Activated CD8-positive, alpha-beta memory T cell treated with anti-CD3 and anti-CD28 coated beads for 48 hours (primary cell): ENCODE results near the gene RPL29.
A peak's percentile ranks its signal among the peaks of the same experiment; 100 is the strongest.
"Not testable (repeated sequence)": the region's sequence is repeated elsewhere in the genome, so short reads cannot be mapped to it uniquely, and the experiment has no call there.

Experiments used
- DNase-seq, 3 experiments: peaks; one replicate each; pipeline ENCODE4 v3.0.0-alpha.2; 2020; ENCODE audit warnings: low read depth in 2 of 3, low spot score in 2 of 3

RPL29 gene

DNA sequence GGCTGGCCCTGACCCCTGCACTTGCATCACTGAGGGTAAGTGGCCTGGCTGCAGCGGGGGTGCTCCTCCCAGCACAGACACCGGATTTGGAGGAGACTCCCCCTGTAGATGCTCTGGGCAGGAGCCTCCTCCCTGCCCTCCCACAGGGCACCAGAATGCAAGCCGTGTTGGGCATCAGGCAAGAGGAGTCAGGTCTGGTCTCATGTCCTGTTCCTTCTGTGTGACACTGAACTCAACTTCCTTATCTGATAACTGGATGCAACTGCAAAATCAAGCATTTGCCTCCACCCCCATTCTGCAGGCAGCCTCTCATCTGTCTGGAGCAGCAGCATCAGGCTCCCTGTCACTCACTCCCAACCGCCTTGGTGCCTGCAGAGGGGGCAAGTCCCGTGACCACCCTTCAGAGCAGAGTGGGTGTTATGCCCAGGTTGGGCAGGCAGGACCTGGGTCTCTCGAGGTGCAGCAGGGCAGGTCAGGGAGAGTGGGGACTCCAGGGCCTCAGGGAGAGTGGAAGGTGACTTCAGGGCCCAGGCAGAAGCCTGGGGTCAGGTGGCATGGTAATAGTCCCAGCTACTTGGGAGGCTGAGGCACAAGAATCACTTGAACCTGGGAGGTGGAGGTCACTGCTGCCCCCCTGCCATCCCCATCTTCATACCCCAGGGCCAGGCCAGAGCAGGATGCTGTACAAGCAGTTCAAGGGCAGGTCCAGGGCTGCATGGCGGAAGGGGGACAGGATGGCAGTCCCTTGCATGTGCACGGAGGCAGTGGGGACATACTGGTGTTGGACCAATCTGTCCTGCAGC, 10.5 kb upstream of the RPL29 start:
- no peak for DNase-seq

DNA sequence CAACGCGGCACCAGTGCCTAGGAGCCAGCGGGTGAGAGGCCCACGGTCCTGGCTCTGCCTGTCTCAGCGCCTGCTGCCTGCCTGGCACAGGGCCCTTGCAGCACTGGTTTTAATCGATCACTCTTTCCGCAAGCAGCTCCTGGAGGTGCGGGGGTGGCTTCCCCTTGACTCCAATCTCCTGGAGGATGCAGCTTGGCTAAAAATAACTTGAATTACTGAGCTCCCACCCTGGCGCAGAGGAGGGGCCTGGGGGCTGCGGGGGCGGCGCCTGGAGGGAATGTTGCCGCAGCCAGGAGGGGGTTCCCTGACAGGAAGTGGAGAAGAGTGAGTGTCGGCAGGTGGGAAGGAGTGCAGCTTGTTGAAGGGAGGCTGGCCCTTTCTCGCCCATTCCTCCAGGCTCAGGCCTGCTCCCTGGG, 9.9 kb upstream of the RPL29 start:
- no peak for DNase-seq

- DNase-seq, result no peak
Observed at GRCh38 chr3:52004906-52005395, 9.3 kb upstream of the RPL29 start.

DNA sequence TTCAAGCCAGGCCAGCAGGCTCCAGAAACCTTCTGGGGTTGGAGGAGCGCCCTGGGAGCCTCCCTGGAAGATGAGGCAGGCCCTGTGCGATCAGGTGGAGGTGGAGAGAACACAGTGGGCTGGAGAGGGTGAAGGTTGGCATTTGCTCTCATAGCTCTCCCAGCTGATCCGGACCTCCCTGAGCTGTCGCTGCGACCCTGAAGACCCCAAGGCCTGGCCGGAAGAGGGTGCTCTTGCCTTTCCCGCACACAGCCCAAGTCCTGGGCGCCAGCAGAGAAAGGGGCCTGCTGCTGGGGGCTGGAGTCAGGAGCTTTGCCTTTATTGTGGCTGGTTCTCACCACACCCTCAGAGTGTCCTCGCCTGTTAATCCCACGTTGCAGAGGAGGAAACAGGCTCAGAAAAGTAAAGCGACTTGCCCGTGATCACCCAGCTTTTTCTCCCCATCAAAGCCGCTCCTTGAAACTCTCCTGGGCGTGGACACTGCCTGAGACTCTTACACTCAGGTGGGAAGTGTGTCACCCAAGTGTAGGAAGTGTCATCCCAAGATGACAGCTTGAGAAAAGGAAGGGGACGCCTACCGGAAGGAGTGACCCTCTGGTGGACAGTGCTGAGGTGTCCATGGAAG, 8.6 kb upstream of the RPL29 start:
- DNase-seq, result no peak

- no peak for DNase-seq
Observed at GRCh38 chr3:52002748-52003147, 7.1 kb upstream of the RPL29 start.

GRCh38 chr3:52001443-52001974, 5.8 kb upstream of the RPL29 start:
- peak; percentile 62 to 85 (median 78) for DNase-seq

GRCh38 chr3:51999846-52000245, 4.2 kb upstream of the RPL29 start:
- no peak for DNase-seq

- DNase-seq, result no peak
Observed at GRCh38 chr3:51998774-51999173, 3.1 kb upstream of the RPL29 start.

- no peak for DNase-seq
Observed at GRCh38 chr3:51997935-51998596, 2.4 kb upstream of the RPL29 start.

GRCh38 chr3:51997172-51997571, 1.5 kb upstream of the RPL29 start:
- no peak for DNase-seq

GRCh38 chr3:51994530-51994929, 1.2 kb downstream of the RPL29 start:
- no peak for DNase-seq

- not testable (repeated sequence) for DNase-seq
Observed at GRCh38 chr3:51993657-51994056, 2.0 kb downstream of the RPL29 start.

- no peak for DNase-seq
Observed at GRCh38 chr3:51992017-51992682, 3.5 kb downstream of the RPL29 start.

- DNase-seq, result not testable (repeated sequence)
Observed at GRCh38 chr3:51990501-51990971, 5.2 kb downstream of the RPL29 start.

DNA sequence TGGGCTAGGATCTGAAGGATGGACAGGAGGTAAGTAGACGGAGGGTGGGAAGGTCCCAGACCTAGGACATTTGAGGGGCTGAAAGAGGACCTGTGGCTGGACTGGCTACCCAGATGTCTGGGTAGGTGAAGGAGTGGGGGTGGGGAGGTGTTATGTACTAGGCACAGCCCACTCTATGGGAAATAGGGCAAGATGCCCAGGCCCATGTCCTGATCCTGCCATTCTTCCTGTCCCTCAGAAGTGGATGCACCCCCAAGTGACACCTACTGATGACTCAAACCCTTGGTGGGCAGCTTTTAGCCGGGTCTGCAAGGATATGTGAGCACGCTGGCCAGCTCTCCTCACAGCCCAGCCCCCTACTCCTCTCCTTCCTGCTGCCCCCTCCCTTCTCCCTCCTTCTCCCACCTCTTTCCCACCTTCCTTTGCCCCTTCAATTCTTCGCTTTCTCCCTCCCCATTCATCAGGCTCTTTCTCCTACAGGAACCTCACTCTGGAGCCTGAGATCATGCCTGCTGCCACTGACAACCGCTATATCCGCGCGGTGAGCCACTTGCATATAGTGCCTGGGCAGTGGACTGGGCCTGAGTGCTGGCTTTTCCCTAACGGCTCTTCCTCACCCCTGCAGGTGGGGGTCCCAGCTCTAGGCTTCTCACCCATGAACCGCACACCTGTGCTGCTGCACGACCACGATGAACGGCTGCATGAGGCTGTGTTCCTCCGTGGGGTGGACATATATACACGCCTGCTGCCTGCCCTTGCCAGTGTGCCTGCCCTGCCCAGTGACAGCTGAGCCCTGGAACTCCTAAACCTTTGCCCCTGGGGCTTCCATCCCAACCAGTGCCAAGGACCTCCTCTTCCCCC, 7.2 kb downstream of the RPL29 start:
- DNase-seq, result no peak

DNA sequence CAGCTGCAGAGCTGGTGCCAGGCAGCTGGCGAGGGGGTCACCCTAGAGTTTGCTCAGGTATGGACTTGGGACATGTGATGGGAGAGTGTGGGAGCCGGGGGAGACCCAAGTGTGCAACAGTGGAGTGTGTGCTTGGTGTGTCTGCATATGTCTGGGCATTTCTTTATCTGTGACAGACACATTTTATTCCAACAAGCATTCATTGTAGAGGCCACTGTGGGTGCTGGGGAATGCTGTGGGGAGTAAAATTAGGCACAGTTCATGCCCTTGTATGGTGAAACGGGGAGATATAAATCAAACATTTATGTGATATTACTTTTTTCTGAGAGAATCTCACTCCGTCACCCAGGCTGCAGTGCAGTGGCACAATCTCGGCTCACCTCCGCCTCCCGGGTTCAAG, 8.1 kb downstream of the RPL29 start:
- no peak for DNase-seq

DNA sequence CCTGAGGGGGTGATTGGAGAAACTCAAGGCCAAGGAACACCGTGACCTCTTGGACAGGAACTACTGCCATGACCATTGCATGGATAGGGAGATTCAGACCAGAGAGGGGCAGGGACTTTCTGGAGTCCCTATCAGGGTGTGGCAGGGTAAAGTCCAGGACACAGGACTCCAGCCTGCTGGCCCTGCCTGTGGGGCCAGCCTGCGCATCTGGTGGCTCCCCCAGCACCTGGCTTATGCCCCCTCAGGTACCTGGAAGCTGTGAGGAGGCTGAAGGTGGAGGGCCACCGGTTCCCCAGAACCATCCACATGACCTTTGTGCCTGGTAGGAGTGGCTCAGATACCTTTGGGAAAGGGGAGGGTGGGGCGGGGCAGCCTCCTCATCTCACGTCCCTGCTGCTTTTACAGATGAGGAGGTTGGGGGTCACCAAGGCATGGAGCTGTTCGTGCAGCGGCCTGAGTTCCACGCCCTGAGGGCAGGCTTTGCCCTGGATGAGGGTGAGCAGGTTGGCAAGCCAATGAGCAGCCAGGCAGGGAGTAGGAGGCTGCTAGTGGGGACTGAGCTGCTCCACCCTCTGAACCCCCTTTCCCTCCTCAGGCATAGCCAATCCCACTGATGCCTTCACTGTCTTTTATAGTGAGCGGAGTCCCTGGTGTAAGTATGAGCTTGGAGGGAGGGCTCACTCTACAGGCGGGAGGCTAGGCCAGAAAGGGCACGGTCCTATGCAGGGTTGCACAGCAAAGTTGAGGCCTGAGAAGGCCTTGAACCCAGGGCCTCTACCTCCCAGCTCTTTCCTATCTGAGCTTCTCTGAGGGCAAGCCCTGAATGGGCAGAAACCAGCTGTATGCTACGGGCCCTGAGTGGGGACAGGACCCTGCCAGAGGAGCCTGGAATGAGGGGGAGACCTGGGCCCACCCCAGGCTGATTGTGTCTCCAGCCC, 9.4 kb downstream of the RPL29 start:
- no peak for DNase-seq

- DNase-seq, result no peak
Observed at GRCh38 chr3:51985063-51985462, 10.6 kb downstream of the RPL29 start.

- no peak for DNase-seq
Observed at GRCh38 chr3:51984269-51984647, 11.4 kb downstream of the RPL29 start.
